ENCODE measurements around the gene COL18A1.

- TF ChIP-seq ARHGAP35 (IDR thresholded peaks at IDR 0.05; ENCODE audit: partially characterized antibody) (no peak), PHF8 (IDR thresholded peaks at IDR 0.05; ENCODE audit: borderline replicate concordance, low read length) (no peak), EZH2 (IDR thresholded peaks at IDR 0.05; ENCODE audit: borderline replicate concordance, low read depth, low read length) (no peak)
These were observed 106.0 kb downstream of the COL18A1 start for GRCh38 chr21:45511007-45511406.
